SU-DHL-6 (cell line): ENCODE results near the gene PATZ1.

Experiments
- EZH2phosphoT487 ChIP-seq: fragments of 200-600 bp; sonication (generic), shearing (Covaris generic); conservative IDR thresholded peaks from 2 replicates; pipeline ENCODE4 v1.6.1; 2018; ENCODE audit warnings: mild to moderate bottlenecking, antibody characterized with exemption, low read length, moderate library complexity, mixed read lengths
- TF ChIP-seq, protein P1 (sequence below): fragments of 200-600 bp; sonication (generic); IDR thresholded peaks from one replicate; pipeline ENCODE4 v1.5.1; 2017; ENCODE audit warnings: antibody characterized with exemption, mild to moderate bottlenecking, low read length, moderate library complexity; ENCODE audit not compliant: insufficient read depth, poor library complexity, severe bottlenecking

DNA sequence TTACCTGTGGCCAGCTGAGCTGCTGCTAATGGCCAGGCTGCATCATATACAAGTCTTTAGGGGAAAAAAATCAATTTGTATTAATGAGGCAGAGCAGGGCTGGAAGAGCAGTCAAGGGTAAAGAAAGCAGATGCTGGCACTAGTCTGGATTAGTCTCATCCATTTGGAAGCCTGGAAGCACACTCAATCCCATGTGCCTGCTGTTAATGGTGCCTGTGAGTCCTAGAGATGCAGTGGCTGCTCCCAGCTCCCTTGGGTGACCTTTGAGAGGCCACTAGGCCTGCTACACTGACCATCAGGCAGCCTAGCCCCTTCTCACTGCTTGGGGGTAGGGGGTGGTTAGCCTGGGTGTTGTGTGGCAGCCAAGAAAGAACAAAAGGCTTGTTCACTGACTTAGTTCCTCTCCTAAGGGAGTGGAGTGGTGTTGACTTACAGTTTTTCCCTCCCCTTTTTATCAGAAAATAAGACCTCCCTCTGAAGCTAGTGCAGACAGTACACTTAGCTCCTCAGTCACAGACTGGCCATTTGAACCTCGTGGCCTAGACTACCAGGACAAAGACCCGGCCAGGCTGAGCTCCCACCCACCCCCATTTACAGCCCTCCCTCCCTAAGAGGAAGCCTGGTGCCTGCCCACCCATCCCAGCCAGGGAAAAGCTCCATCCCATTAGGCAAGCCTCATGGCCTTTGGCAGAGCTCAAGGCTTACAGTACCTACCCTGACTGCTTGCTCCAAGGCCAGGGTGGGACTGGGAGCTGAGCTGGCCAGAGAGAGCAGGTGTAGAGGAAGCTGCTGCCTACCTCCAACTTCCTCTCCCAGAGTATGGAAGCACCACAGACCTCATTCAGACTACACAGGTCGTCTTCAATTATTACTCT, 61.6 kb downstream of the PATZ1 start:
- TF ChIP-seq, protein P1, sequence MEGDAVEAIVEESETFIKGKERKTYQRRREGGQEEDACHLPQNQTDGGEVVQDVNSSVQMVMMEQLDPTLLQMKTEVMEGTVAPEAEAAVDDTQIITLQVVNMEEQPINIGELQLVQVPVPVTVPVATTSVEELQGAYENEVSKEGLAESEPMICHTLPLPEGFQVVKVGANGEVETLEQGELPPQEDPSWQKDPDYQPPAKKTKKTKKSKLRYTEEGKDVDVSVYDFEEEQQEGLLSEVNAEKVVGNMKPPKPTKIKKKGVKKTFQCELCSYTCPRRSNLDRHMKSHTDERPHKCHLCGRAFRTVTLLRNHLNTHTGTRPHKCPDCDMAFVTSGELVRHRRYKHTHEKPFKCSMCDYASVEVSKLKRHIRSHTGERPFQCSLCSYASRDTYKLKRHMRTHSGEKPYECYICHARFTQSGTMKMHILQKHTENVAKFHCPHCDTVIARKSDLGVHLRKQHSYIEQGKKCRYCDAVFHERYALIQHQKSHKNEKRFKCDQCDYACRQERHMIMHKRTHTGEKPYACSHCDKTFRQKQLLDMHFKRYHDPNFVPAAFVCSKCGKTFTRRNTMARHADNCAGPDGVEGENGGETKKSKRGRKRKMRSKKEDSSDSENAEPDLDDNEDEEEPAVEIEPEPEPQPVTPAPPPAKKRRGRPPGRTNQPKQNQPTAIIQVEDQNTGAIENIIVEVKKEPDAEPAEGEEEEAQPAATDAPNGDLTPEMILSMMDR, result no peak
- TF ChIP-seq EZH2phosphoT487, result no peak
